ENCODE measurements around the gene CNN2. TPM values are rescaled to one million over a fixed set of nuclear protein-coding genes. Genes with fewer than 3 reads are reported as not detected.

The CNN2 gene
- total and polyA plus RNA-seq, 2 experiments from 2014 or later = 115 to 247 TPM

DNA sequence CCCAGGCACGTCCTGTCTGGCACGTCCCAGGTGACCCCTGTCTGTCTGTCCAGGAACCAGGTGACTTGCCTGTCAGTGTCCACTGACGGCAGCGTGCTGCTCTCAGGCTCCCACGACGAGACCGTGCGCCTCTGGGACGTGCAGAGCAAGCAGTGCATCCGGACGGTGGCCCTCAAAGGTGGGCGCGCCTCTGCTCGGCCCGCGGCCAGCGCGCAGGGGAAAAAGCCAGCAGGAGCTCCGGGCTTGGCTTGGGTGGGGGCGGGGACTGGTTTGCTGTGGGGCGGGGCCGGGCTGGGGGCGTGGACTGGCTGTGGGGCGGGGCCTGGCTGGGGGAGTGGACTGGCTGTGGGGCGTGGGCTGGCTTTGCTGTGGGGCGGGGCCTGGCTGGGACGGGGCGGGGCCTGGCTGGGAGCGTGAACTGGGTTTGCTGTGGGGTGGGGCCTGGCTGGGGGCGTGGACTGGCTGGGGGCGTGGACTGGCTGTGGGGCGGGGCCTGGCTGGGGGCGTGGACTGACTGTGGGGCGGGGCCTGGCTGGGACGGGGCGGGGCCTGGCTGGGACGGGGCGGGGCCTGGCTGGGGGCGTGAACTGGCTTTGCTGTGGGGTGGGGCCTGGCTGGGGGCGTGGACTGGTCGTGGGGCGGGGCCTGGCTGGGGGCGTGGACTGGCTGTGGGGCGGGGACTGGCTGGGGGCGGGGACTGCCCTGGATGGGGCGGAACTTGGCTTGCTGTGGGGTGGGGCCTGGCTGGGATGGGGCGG, 35.1 kb upstream of the CNN2 start:
- Histone ChIP-seq H4K20me1 (ENCODE audit: insufficient read depth, poor library complexity, severe bottlenecking) (no peaks in the 10 kb centered on the region), H3K4me3 (no peak overlapping the region), H3K9me3 (ENCODE audit: low read depth) (no peaks in the 10 kb centered on the region), H3K4me1 (ENCODE audit: insufficient read depth) (peaks cover 6% of the 10 kb centered on the region), H3K4me2 (no peak overlapping the region), H3K79me2 (no peaks in the 10 kb centered on the region), H3K9me2 (replicated peaks; ENCODE audit: insufficient read depth) (no peaks in the 10 kb centered on the region), H3K27ac (no peak overlapping the region), H2AFZ (no peak overlapping the region), H3K27me3 (peaks cover 8% of the 10 kb centered on the region), H3K36me3 (replicated peaks; ENCODE audit: insufficient read depth, low read depth) (no peaks in the 10 kb centered on the region)
- TF ChIP-seq, protein P1, sequence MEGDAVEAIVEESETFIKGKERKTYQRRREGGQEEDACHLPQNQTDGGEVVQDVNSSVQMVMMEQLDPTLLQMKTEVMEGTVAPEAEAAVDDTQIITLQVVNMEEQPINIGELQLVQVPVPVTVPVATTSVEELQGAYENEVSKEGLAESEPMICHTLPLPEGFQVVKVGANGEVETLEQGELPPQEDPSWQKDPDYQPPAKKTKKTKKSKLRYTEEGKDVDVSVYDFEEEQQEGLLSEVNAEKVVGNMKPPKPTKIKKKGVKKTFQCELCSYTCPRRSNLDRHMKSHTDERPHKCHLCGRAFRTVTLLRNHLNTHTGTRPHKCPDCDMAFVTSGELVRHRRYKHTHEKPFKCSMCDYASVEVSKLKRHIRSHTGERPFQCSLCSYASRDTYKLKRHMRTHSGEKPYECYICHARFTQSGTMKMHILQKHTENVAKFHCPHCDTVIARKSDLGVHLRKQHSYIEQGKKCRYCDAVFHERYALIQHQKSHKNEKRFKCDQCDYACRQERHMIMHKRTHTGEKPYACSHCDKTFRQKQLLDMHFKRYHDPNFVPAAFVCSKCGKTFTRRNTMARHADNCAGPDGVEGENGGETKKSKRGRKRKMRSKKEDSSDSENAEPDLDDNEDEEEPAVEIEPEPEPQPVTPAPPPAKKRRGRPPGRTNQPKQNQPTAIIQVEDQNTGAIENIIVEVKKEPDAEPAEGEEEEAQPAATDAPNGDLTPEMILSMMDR (IDR thresholded peaks at IDR 0.05; ENCODE audit: poor library complexity) = no peak
- TF ChIP-seq EZH2phosphoT487 (IDR thresholded peaks at IDR 0.05; ENCODE audit: low read depth, severe bottlenecking, unreplicated experiment) (no peak), EZH2 (IDR thresholded peaks at IDR 0.05; ENCODE audit: borderline replicate concordance) (no peak)
- no peak for DNase-seq (ENCODE audit: low spot score)
- WGBS (ENCODE audit: low lambda C conversion rate, missing lambda C conversion rate) = 97% methylated on average over 16 of the region's 47 CpGs

DNA sequence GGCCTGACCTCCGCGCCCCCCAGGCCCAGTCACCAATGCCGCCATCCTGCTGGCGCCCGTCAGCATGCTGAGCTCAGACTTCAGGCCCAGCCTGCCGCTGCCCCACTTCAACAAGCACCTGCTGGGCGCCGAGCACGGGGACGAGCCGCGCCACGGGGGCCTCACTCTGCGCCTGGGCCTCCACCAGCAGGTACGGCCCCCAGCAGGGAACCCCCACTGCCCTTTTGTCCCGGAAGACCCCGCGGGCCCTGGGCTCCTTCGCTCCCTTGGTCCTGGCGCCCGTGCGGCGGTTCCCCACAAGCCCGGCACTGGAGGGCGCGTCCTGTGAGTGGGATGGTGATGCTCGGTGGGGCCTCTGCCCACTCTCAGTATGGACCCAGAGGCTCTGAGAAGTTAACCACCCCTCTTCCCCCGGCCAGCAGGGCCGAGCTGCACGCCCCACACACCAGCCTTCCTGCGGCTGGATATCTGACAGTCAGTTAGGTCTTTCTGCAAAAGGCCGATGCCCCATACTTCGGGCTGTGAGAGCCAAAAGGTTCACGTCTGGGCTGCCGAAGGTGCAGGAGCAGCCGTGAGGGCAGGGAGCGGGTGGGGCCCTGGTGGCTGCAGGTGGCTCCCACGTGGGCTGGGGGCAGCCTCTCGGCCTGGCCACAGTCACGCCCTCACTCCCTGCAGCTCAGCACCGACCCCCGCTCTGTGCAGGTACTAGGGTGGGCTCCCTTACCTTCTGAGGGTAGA, 34.3 kb upstream of the CNN2 start:
- Histone ChIP-seq H3K4me3 (no peak overlapping the region), H3K9me2 (replicated peaks; ENCODE audit: insufficient read depth) (no peaks in the 10 kb centered on the region), H3K4me2 (no peak overlapping the region), H3K27ac (no peak overlapping the region), H3K4me1 (ENCODE audit: insufficient read depth) (peaks cover 11% of the 10 kb centered on the region), H2AFZ (no peak overlapping the region), H3K9me3 (ENCODE audit: low read depth) (no peaks in the 10 kb centered on the region), H3K36me3 (replicated peaks; ENCODE audit: insufficient read depth, low read depth) (no peaks in the 10 kb centered on the region), H3K27me3 (peaks cover 15% of the 10 kb centered on the region), H4K20me1 (ENCODE audit: insufficient read depth, poor library complexity, severe bottlenecking) (no peaks in the 10 kb centered on the region), H3K79me2 (no peaks in the 10 kb centered on the region)
- DNase-seq (ENCODE audit: low spot score) = no peak
- 94% methylated on average over 34 of the region's 42 CpGs for WGBS (ENCODE audit: low lambda C conversion rate, missing lambda C conversion rate)
- TF ChIP-seq EZH2 (IDR thresholded peaks at IDR 0.05; ENCODE audit: borderline replicate concordance) = no peak
- TF ChIP-seq, protein P1 (IDR thresholded peaks at IDR 0.05; ENCODE audit: poor library complexity) = no peak
- TF ChIP-seq EZH2phosphoT487 (IDR thresholded peaks at IDR 0.05; ENCODE audit: low read depth, severe bottlenecking, unreplicated experiment) = no peak

DNA sequence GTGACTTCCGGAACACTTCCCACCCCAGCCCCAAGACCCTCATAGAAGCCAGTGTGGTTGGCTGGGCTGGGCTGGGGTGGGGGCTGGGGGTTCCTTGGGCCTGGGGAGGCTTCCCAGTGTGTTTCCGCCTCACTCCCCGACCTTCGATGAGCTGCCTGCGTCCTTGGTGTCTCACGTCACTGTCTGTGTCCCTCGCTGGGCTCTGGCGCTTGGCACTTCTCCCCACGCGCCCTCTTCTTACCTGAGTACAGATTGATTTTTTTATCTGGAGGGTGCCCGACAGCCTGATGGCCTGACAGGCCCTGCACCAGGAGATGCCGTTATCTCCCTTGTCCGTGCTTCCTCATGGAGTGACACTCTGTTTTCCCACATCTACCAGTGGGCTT, 33.7 kb upstream of the CNN2 start:
- DNase-seq (ENCODE audit: low spot score) = no peak
- no peak overlapping the region for H3K4me2 ChIP-seq
- TF ChIP-seq, protein P1 (IDR thresholded peaks at IDR 0.05; ENCODE audit: poor library complexity) = no peak
- no peaks in the 10 kb centered on the region for H3K36me3 ChIP-seq (replicated peaks; ENCODE audit: insufficient read depth, low read depth)
- H3K79me2 ChIP-seq = no peaks in the 10 kb centered on the region
- no peak overlapping the region for H3K4me3 ChIP-seq
- no peaks in the 10 kb centered on the region for H3K9me2 ChIP-seq (replicated peaks; ENCODE audit: insufficient read depth)
- no peaks in the 10 kb centered on the region for H3K9me3 ChIP-seq (ENCODE audit: low read depth)
- H3K27ac ChIP-seq = no peak overlapping the region
- WGBS (ENCODE audit: low lambda C conversion rate, missing lambda C conversion rate) = 95% methylated on average over 10 of the region's 13 CpGs
- H3K4me1 ChIP-seq (ENCODE audit: insufficient read depth) = peaks cover 11% of the 10 kb centered on the region
- no peaks in the 10 kb centered on the region for H4K20me1 ChIP-seq (ENCODE audit: insufficient read depth, poor library complexity, severe bottlenecking)
- peaks cover 21% of the 10 kb centered on the region for H3K27me3 ChIP-seq
- no peak overlapping the region for H2AFZ ChIP-seq
